Right lobe of liver (tissue), 6 donors: ENCODE data around the gene DPP6. TPM values are rescaled to one million over a fixed set of nuclear protein-coding genes. Genes with fewer than 3 reads are reported as not detected.

Experiments used
- ATAC-seq, 4 donors: fragments of 200-7000 bp; cut with Tn5 transposase; one replicate each; pipeline ENCODE4 v1.9.1; 2020; ENCODE audit warnings: mild to moderate bottlenecking in 4 of 4, moderate library complexity in 4 of 4
- DNase-seq, 3 donors: peaks; one replicate each; pipeline ENCODE4 v3.0.0-alpha.2; 2020
- H3K27ac ChIP-seq, 3 donors: fragments of 200-600 bp; one replicate each; pipeline ENCODE4 v1.8.0; 2022
- H3K27me3 ChIP-seq, 2 donors: fragments of 200-600 bp; one replicate each; pipeline ENCODE4 v1.8.0; 2022
- H3K36me3 ChIP-seq, 4 donors: fragments of 200-600 bp; sonication (generic) in 1 of 4; one replicate each; pipeline versions ENCODE4 v1.5.1 to v1.8.0; 2017 to 2022; ENCODE audit warnings: control low read depth in 1 of 4
- H3K4me1 ChIP-seq, 4 donors: fragments of 200-600 bp; sonication (generic) in 1 of 4; one replicate each; pipeline versions ENCODE4 v1.5.1 to v1.8.0; 2017 to 2022; ENCODE audit warnings: control low read depth in 1 of 4
- H3K4me3 ChIP-seq, 3 donors: fragments of 200-600 bp; one replicate each; pipeline ENCODE4 v1.8.0; 2022
- H3K9me3 ChIP-seq, 4 donors: fragments of 200-600 bp; sonication (generic) in 1 of 4; one replicate each; pipeline versions ENCODE4 v1.5.1 to v1.8.0; 2017 to 2022; ENCODE audit warnings: control low read depth in 1 of 4
- POLR2A ChIP-seq: fragments of 450-650 bp; IDR thresholded peaks from one replicate; pipeline ENCODE4 v1.6.1; 2017; ENCODE audit warnings: antibody characterized with exemption, mild to moderate bottlenecking
- WGBS: methylation state at CpG from one replicate; pipeline ENCODE4 v1.1.6; 2018; ENCODE audit warnings: low coverage, low lambda C conversion rate; ENCODE audit not compliant: insufficient coverage; ENCODE audit errors: missing lambda C conversion rate; 5-methylcytosine and 5-hydroxymethylcytosine counted together
- intact Hi-C, 2 donors: fragments of 100-400 bp; cut with DNase I; formaldehyde crosslinking; loops; one replicate each; pipeline versions ENCODE4 v1.11.2 to v1.14.1; 2022
- total RNA-seq, 6 experiments: library from RNA; depleted of rRNA in 2 of 6; stranded (reverse); fragments of >200 nt in 2 of 6; fragmentation: NEBNext Ultra II Directional in 3 of 6; extraction: Animal tissue kit (Norgen Biotek cat#: 25700) in 3 of 6; gene quantifications; one replicate each; pipeline versions ENCODE4 v1.1.0 to v1.2.4, GENCODE V29; 2016 to 2023
- TF ChIP-seq, protein P1 (sequence below), 4 donors: fragments of 200-600 bp in 3 of 4; fragments of 450-650 bp in 1 of 4; IDR thresholded peaks; one replicate each; pipeline versions ENCODE4 v1.5.1 to v1.8.0; 2016 to 2022; ENCODE audit warnings: antibody characterized with exemption in 4 of 4, mild to moderate bottlenecking in 2 of 4
- donor health status: DM: no; HTN: yes; CAD: no.
- donor health status: DM: no; HTN: no; CAD: no.
- donor health status: DM: no; HTN: no; CAD: no.
- donor health status: DM: no; HTN: yes; CAD: no.
- donor health status: DM: no; HTN: yes; CAD: no.

Gene DPP6
- total RNA-seq, 6 experiments from 2014 or later: not detected

DNA sequence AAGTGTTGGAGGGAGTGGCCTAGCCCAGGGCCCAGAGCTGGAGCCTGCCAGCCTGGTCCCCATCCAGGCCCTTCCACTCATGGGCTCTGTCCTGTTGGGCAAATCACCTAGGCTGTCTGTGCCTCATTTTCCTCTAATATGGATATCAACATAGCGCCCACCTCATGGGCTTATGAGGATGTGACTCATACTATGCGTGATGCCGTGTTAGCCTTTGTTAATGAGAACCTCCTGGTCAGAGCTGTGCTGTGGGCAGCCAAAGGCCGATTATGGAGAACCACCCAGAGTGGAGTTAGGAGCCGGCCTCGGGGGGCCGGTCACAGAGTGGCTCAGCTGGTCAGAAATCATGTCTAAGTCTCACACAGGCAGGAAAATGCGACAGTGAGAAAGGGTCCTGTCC, 644.4 kb downstream of the DPP6 start:
- Histone ChIP-seq H3K9me3 (no peaks in the 10 kb centered on the region), H3K27ac (no peak overlapping the region), H3K36me3 (no peaks in the 10 kb centered on the region), H3K4me3 (no peak overlapping the region), H3K4me1 (no peaks in the 10 kb centered on the region), H3K27me3 (no peaks in the 10 kb centered on the region)
- DNase-seq: no peak
- TF ChIP-seq POLR2A: no peak
- TF ChIP-seq, protein P1, sequence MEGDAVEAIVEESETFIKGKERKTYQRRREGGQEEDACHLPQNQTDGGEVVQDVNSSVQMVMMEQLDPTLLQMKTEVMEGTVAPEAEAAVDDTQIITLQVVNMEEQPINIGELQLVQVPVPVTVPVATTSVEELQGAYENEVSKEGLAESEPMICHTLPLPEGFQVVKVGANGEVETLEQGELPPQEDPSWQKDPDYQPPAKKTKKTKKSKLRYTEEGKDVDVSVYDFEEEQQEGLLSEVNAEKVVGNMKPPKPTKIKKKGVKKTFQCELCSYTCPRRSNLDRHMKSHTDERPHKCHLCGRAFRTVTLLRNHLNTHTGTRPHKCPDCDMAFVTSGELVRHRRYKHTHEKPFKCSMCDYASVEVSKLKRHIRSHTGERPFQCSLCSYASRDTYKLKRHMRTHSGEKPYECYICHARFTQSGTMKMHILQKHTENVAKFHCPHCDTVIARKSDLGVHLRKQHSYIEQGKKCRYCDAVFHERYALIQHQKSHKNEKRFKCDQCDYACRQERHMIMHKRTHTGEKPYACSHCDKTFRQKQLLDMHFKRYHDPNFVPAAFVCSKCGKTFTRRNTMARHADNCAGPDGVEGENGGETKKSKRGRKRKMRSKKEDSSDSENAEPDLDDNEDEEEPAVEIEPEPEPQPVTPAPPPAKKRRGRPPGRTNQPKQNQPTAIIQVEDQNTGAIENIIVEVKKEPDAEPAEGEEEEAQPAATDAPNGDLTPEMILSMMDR (IDR thresholded peaks at IDR 0.05): no peak
- peak in 1 of 4 donors; percentile 21 for ATAC-seq
- intact Hi-C loops: no loop called here
- WGBS: 60% methylated on average over 1 of the region's 8 CpGs

DNA sequence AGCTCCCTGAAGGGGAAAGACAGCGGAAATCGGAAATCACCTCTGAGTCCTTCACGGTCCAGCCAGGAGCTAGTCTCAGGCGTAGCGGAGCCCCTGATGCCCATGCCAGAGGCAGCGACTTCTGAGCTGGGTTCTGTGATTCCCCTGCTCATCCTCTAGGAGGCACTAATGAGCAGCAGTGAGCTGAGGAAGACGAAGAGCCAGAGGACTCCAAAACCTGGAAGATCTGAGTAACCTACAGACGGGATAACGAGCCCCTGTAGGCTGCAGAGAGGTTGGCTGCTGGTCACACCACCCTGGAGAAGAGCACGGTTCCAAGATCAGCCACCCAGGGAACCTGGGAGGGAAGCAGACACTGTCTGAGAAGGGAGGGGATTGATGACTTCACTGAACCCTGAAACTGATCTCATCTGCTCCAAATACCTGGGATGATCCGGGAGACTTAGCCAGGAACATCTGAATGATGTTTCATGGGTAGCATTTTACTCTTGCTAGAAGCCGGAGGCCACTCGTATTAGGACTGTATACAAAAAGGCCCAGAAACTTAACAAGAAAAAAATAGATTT, 646.6 kb downstream of the DPP6 start:
- no peak for TF ChIP-seq POLR2A
- TF ChIP-seq, protein P1 (IDR thresholded peaks at IDR 0.05): peak in 3 of 4 donors; percentile 9 to 44 (median 21)
- DNase-seq (no peak), ATAC-seq (peak in 2 of 4 donors; percentile 20 to 29)
- Histone ChIP-seq H3K27me3 (no peaks in the 10 kb centered on the region), H3K36me3 (no peaks in the 10 kb centered on the region), H3K27ac (no peak overlapping the region), H3K4me1 (no peaks in the 10 kb centered on the region), H3K9me3 (no peaks in the 10 kb centered on the region), H3K4me3 (no peak overlapping the region)
- intact Hi-C loops: no loop called here
- WGBS: 48% methylated on average over 13 of the region's 13 CpGs

DNA sequence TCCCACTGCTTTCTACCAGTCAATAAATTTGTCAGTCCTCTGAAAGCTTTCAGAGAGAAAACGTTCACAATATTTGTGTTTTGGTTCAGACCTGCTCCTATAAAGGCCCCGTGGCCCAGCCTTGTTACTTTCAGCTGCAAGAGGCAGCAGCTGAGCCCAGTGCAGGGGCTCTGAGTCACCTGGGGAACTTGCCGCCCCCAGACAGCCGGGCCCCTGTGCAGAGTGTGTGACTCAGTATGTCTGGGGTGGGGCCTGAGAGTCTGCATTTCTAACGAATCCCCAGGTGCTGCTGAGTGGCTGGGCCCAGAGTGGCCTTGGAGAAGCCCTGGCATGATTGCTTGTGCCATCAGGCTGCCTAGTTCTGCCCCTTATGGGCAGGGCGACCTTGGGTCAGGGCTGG, 647.2 kb downstream of the DPP6 start:
- no peaks in the 10 kb centered on the region for H3K27me3 ChIP-seq
- H3K4me1 ChIP-seq: no peaks in the 10 kb centered on the region
- H3K4me3 ChIP-seq: no peak overlapping the region
- no peak for ATAC-seq
- H3K9me3 ChIP-seq: no peaks in the 10 kb centered on the region
- H3K36me3 ChIP-seq: no peaks in the 10 kb centered on the region
- TF ChIP-seq POLR2A: no peak
- TF ChIP-seq, protein P1 (IDR thresholded peaks at IDR 0.05): no peak
- no peak overlapping the region for H3K27ac ChIP-seq
- intact Hi-C loops: no loop called here
- DNase-seq: no peak
- WGBS: 56% methylated on average over 2 of the region's 6 CpGs

DNA sequence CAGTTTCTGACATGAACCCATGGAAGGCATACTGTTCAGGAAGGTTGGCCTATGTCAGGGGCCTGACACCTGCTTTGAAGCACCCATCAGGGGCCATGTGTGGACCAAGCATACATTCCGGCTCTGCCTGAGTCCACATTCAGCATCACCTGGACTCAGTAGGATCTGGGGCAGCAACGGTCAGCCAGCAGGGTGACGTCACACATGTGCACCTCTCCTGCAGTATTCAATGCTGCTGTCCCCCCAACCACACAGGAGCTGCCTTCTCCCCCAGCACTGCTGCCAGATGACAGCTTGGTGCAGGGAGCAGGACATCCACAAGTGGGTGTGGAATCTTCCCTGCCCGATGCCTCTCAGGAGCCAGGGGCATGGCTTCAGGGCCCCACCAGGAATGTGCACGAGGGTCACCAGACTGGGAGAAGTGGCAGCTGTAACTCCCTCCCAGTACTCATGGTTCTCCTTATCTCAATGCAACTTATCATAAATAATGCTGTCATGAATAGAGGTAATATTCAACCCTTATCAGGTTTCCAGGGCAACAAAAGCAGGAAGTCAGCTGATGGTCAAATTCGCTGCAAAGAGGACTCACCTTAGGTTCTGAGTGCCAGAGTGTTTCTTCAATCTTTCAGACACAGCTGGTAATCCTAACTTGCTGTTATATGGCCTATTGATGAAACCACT, 657.8 kb downstream of the DPP6 start:
- Histone ChIP-seq H3K9me3 (no peaks in the 10 kb centered on the region), H3K27me3 (no peaks in the 10 kb centered on the region), H3K4me1 (no peaks in the 10 kb centered on the region), H3K27ac (no peak overlapping the region), H3K36me3 (no peaks in the 10 kb centered on the region), H3K4me3 (no peak overlapping the region)
- WGBS: 38% methylated on average over 2 of the region's 6 CpGs
- TF ChIP-seq, protein P1 (IDR thresholded peaks at IDR 0.05): no peak
- TF ChIP-seq POLR2A: no peak
- intact Hi-C loops: no loop called here
- DNase-seq (no peak), ATAC-seq (no peak)
